ENCODE results near the gene SORCS2.

GRCh38 chr4:7191546-7192251 is 639 bp upstream of the SORCS2 start:
- TF ChIP-seq, protein P1, sequence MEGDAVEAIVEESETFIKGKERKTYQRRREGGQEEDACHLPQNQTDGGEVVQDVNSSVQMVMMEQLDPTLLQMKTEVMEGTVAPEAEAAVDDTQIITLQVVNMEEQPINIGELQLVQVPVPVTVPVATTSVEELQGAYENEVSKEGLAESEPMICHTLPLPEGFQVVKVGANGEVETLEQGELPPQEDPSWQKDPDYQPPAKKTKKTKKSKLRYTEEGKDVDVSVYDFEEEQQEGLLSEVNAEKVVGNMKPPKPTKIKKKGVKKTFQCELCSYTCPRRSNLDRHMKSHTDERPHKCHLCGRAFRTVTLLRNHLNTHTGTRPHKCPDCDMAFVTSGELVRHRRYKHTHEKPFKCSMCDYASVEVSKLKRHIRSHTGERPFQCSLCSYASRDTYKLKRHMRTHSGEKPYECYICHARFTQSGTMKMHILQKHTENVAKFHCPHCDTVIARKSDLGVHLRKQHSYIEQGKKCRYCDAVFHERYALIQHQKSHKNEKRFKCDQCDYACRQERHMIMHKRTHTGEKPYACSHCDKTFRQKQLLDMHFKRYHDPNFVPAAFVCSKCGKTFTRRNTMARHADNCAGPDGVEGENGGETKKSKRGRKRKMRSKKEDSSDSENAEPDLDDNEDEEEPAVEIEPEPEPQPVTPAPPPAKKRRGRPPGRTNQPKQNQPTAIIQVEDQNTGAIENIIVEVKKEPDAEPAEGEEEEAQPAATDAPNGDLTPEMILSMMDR (IDR thresholded peaks at IDR 0.05): no peak
- TF ChIP-seq POLR2AphosphoS5 (IDR thresholded peaks at IDR 0.05): no peak
